ENCODE results near the gene POMGNT1.

- TF ChIP-seq CTCF (IDR thresholded peaks at IDR 0.05 in 8 of 11, conservative IDR thresholded peaks at IDR 0.05 in 3 of 11) (no peak), POLR2AphosphoS5 (IDR thresholded peaks at IDR 0.05) (no peak), POLR2A (IDR thresholded peaks at IDR 0.05) (no peak)
Measured at GRCh38 chr1:46153732-46154131, 44.5 kb downstream of the POMGNT1 start.
